ENCODE measurements around the gene ABCA4. TPM values are rescaled to one million over a fixed set of nuclear protein-coding genes. Genes with fewer than 3 reads are reported as not detected.

ABCA4 gene
- total RNA-seq, 4 donors from 2014 or later: 2.1 to 7.5 (median 5.0) TPM

GRCh38 chr1:93964777-93965200 lies 156.2 kb downstream of the ABCA4 start:
- Histone ChIP-seq H3K4me1 (peaks cover 0 to 9% (median 0%) of the 10 kb centered on the region in 4 donors), H3K27ac (no peak overlapping the region), H3K27me3 (no peaks in the 10 kb centered on the region), H3K4me3 (no peak overlapping the region), H3K36me3 (no peaks in the 10 kb centered on the region), H3K9me3 (no peaks in the 10 kb centered on the region)
- DNase-seq: no peak
- TF ChIP-seq CTCF (IDR thresholded peaks at IDR 0.05): no peak
- TF ChIP-seq POLR2A (IDR thresholded peaks at IDR 0.05): no peak

- Histone ChIP-seq H3K4me1 (peaks cover 0 to 9% (median 0%) of the 10 kb centered on the region in 4 donors), H3K9me3 (no peaks in the 10 kb centered on the region), H3K27me3 (no peaks in the 10 kb centered on the region), H3K4me3 (no peak overlapping the region), H3K27ac (no peak overlapping the region), H3K36me3 (no peaks in the 10 kb centered on the region)
- DNase-seq: no peak
- no peak for TF ChIP-seq POLR2A (IDR thresholded peaks at IDR 0.05)
- no peak for TF ChIP-seq CTCF (IDR thresholded peaks at IDR 0.05)
These were observed 156.7 kb downstream of the ABCA4 start for GRCh38 chr1:93964096-93964776.

GRCh38 chr1:93963585-93963984 lies 157.4 kb downstream of the ABCA4 start:
- H3K36me3 ChIP-seq: no peaks in the 10 kb centered on the region
- H3K4me1 ChIP-seq: peaks cover 0 to 9% (median 0%) of the 10 kb centered on the region in 4 donors
- no peaks in the 10 kb centered on the region for H3K9me3 ChIP-seq
- TF ChIP-seq POLR2A (IDR thresholded peaks at IDR 0.05) (no peak), CTCF (IDR thresholded peaks at IDR 0.05) (no peak)
- DNase-seq: no peak
- H3K4me3 ChIP-seq: no peak overlapping the region
- H3K27ac ChIP-seq: no peak overlapping the region
- H3K27me3 ChIP-seq: no peaks in the 10 kb centered on the region

GRCh38 chr1:93961906-93962305 lies 159.0 kb downstream of the ABCA4 start:
- Histone ChIP-seq H3K9me3 (peaks cover 0 to under 1% (median 0%) of the 10 kb centered on the region in 4 donors), H3K36me3 (no peaks in the 10 kb centered on the region), H3K4me1 (peaks cover 0 to 9% (median 0%) of the 10 kb centered on the region in 4 donors), H3K4me3 (no peak overlapping the region), H3K27ac (no peak overlapping the region), H3K27me3 (no peaks in the 10 kb centered on the region)
- DNase-seq: no peak
- TF ChIP-seq POLR2A (IDR thresholded peaks at IDR 0.05): no peak
- no peak for TF ChIP-seq CTCF (IDR thresholded peaks at IDR 0.05)

GRCh38 chr1:93961443-93961842 lies 159.5 kb downstream of the ABCA4 start:
- no peak for DNase-seq

More at GRCh38 chr1:93961443-93961842, 159.5 kb downstream of the ABCA4 start:
- TF ChIP-seq POLR2A (IDR thresholded peaks at IDR 0.05) (no peak), CTCF (IDR thresholded peaks at IDR 0.05) (no peak)
- Histone ChIP-seq H3K9me3 (peaks cover 0 to 5% (median 2%) of the 10 kb centered on the region in 4 donors), H3K4me1 (peaks cover 0 to 9% (median 0%) of the 10 kb centered on the region in 4 donors), H3K27ac (no peak overlapping the region), H3K36me3 (no peaks in the 10 kb centered on the region), H3K4me3 (no peak overlapping the region), H3K27me3 (no peaks in the 10 kb centered on the region)

Measured in Peyer's patch (tissue), 4 donors.